ENCODE data around the gene SRSF3.
"Not testable (repeated sequence)": the region's sequence is repeated elsewhere in the genome, so short reads cannot be mapped to it uniquely, and the experiment has no call there.

Gene SRSF3

GRCh38 chr6:36605560-36606391 is 11.6 kb downstream of the SRSF3 start:
- no peak for DNase-seq

- DNase-seq: not testable (repeated sequence)
These were observed 13.1 kb downstream of the SRSF3 start for GRCh38 chr6:36607305-36607682.

- DNase-seq: no peak
These were observed 13.7 kb downstream of the SRSF3 start for GRCh38 chr6:36607683-36608386.

GRCh38 chr6:36608788-36609563 is 14.8 kb downstream of the SRSF3 start:
- no peak for DNase-seq

- DNase-seq: no peak
These were observed 15.4 kb downstream of the SRSF3 start for GRCh38 chr6:36609582-36609981.

- DNase-seq: no peak
These were observed 16.1 kb downstream of the SRSF3 start for GRCh38 chr6:36610041-36610955.

GRCh38 chr6:36610956-36611336 is 16.8 kb downstream of the SRSF3 start:
- DNase-seq: no peak

GRCh38 chr6:36611679-36612078 is 17.5 kb downstream of the SRSF3 start:
- not testable (repeated sequence) for DNase-seq

GRCh38 chr6:36612101-36612625 is 18.0 kb downstream of the SRSF3 start:
- no peak for DNase-seq

GRCh38 chr6:36613200-36613995 is 19.2 kb downstream of the SRSF3 start:
- no peak for DNase-seq

- DNase-seq: peak; percentile 15
These were observed 21.0 kb downstream of the SRSF3 start for GRCh38 chr6:36615018-36615761.

GRCh38 chr6:36616893-36617521 is 22.8 kb downstream of the SRSF3 start:
- DNase-seq: peak; percentile 60

GRCh38 chr6:36618366-36619355 is 24.5 kb downstream of the SRSF3 start:
- no peak for DNase-seq

GRCh38 chr6:36621371-36621855 is 27.3 kb downstream of the SRSF3 start:
- DNase-seq: no peak

GRCh38 chr6:36622901-36623546 is 28.9 kb downstream of the SRSF3 start:
- DNase-seq: no peak

- DNase-seq: peak; percentile 64
These were observed 29.6 kb downstream of the SRSF3 start for GRCh38 chr6:36623547-36624459.

All from NCI-H774 (cell line).